SK-MEL-5 (cell line): Measurements from ENCODE around the gene MYO1H. TPM values are rescaled to one million over a fixed set of nuclear protein-coding genes. Genes with fewer than 3 reads are reported as not detected.

Source experiments
- DNase-seq: peaks from one replicate; pipeline ENCODE4 v3.0.0-alpha.2; 2016; ENCODE audit warnings: low read depth, low spot score
- in situ Hi-C: cut with HindIII; loops from 2 replicates; pipeline ENCODE4 v1.10.0; 2016; ENCODE audit warnings: low sequenced_read_pairs, high pct_unique_total_duplicates, low pct_unique_long_range_greater_than_20kb
- total RNA-seq: library from RNA; depleted of rRNA; stranded (reverse); fragments of >200 nt; shearing (Covaris generic); gene quantifications from 2 replicates; pipeline ENCODE4 v1.2.3, GENCODE V29; 2014; rRNA removed

Gene MYO1H
- total RNA-seq, 1 experiment from 2014 or later: 0.08 TPM

DNA sequence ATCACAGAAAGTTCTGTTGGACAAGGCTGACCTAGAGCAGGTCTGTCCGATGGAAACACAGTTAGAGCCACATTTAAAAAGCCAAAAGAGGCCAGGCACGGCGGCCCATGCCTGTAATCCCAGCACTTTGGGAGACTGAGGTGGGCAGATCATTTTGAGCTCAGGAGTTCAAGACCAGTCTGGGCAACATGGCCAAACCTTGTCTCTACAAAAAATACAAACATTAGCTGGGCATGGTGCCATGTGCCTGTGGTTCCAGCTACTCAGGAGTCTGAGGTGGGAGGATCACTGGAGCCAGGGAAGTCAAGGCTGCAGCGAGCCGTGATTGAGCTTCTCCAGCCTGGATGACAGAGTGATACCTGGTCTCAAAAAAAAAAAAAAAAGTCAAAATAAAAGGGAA is 144.7 kb downstream of the MYO1H start:
- no peak for DNase-seq

DNA sequence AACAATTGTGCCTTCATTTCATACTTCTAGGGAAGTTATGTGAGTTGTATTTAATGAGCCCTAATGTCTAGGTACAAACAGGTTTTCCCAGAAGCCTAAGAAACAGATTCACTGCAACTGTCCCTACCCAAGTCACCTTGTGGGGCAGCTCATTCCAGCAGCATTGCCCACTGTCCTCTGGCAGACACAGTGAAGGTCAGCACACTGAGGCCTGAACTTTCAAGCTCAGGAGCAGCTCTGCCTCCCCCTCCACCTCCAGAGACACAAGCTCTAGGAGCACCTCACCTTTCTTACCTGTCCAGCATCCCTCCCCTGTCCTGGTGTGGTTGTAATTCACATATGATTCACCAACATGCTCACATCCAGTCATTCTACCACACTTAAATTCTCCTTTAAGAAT is 145.4 kb downstream of the MYO1H start:
- DNase-seq: no peak
- in situ Hi-C loops: no loop called here

More for the DNA sequence above, 144.7 kb downstream of the MYO1H start:
- in situ Hi-C loops: no loop called here

DNA sequence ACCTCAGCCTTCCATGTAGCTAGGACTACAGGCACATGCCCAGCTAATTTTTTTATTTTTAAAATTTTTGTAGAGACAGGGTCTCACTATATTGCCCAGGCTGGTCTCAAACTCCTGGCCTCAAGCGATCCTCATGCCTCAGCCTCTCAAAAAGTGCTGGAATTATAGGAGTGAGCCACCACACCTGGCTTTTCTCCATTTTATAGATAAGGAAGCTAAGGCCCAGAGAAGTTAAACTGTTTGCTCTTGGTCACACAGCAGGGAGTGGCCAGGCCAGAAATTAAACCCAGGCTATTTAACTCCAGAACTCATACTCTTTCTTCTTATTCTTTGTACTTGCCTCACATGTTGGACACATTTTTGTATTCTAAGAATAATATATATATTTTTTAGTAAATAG is 146.2 kb downstream of the MYO1H start:
- DNase-seq: no peak
- in situ Hi-C loops: no loop called here

DNA sequence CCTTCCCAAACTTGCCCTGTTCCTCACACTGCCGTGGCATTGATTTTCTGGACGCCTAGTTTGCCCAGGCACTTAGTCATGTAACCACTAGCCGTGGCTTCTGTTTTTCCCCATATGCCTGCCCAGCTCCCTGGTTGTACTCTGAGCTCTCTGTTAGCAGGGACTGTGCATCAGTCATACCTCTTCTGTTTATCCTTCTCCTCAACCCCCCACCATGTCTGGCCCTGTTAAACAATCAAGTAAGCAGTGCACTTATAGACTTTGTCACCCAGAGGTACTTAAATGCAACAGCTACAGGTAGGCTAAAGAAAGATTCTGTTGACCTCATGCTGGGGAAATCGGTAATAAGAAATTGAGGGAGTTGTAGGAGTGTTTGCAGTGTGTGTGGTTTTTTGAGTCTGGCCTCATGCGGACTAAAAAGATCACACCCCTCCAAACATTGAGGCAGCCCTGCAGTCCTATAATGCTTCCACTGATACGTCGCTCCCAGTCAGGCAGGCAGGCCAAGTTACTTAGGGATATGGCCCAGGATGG is 146.7 kb downstream of the MYO1H start:
- in situ Hi-C loops: no loop called here
- no peak for DNase-seq

DNA sequence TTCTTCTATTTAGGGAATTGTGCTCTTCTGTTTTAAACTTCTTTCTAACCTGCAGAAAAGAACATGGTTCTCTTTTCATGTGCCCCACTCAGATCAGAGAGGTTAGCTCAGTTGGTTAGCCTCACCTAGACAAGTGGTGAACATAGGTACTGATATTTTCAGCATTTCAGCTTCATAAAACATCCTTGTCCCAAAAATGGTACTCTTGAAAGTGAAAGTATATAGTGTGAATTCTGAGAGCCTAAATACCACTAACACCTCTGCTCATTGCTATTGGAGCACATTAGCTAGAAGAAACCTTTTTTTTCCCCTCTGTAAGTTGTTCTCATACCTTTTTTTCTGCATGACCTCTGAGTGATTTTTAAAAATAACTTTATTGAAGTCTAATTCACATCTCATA is 147.3 kb downstream of the MYO1H start:
- no peak for DNase-seq
- in situ Hi-C loops: no loop called here

DNA sequence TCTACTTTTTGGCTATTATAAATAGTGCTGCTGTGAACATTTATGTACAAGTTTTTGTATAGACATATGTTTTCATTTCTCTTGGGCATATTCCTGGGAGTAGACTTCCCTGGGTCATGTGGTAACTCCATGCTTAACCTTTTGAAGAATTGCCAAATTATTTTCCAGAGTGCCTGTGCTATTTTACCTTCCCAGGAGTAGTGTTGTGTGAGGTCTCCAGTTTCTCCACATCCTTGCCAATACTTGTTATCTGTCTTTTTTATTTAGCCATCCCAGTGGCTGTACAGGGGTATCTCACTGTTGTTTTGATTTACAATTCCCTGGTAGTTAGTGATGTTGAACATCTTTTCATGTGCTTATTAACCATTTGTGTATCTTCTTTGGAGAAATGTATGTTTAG is 148.6 kb downstream of the MYO1H start:
- in situ Hi-C loops: no loop called here
- DNase-seq: no peak

DNA sequence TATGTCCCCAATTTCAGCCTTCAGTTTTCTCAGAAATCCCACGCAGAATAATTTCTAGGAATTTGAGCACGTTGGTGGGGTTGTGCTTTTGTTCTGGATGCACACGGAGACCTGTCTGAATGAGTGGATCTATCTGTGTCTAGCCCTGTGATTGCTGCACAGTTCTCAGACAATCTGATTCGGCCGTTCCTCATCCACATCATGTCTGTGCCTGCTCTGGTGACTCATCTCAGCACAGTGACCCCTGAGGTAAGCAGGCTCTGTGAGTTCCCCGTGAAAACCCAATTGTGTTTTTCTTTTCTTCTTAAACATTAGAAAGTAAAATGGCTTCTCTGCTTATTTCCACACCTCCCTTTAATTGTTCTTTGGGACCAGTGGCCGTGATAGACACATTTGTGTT is 150.0 kb downstream of the MYO1H start:
- in situ Hi-C loops: no loop called here
- no peak for DNase-seq

Other genes starting within 250 kb of the MYO1H start
- 5.9 and 6.9 TPM in 2 replicates for gene ACACB, start 231.3 kb upstream of the MYO1H start, total RNA-seq
- gene FOXN4, start 38.6 kb upstream of the MYO1H start, total RNA-seq: not detected in 2 replicates
- gene KCTD10, start 129.4 kb downstream of the MYO1H start, total RNA-seq: 17.2 and 24.6 TPM in 2 replicates
- 20.5 and 20.7 TPM in 2 replicates for gene UBE3B, start 129.7 kb downstream of the MYO1H start, total RNA-seq
- gene MMAB, start 225.6 kb downstream of the MYO1H start, total RNA-seq: 62.2 and 74.3 TPM in 2 replicates
- 22.9 and 27.2 TPM in 2 replicates for gene MVK, start 225.9 kb downstream of the MYO1H start, total RNA-seq